ENCODE results near the gene STAU1. TPM values are rescaled to one million over a fixed set of nuclear protein-coding genes. Genes with fewer than 3 reads are reported as not detected.

STAU1 gene
- polyA plus RNA-seq, 1 donor (not counting 4 experiments of a cell fraction or from before 2014, with no cell fraction given), result 55.3 TPM

GRCh38 chr20:49103647-49104364, 84.3 kb downstream of the STAU1 start:
- H3K79me2 ChIP-seq (ENCODE audit: control insufficient read depth, insufficient read depth, low read length), result peaks cover 2% of the 10 kb centered on the region
- H3K9me3 ChIP-seq (ENCODE audit: control insufficient read depth, low read depth, low read length), result no peaks in the 10 kb centered on the region
- no peaks in the 10 kb centered on the region for H3K9me1 ChIP-seq (ENCODE audit: control insufficient read depth, extremely low read depth, insufficient read depth, low read length)
- H2AFZ ChIP-seq (ENCODE audit: control insufficient read depth, low read length), result no peak overlapping the region
- no peaks in the 10 kb centered on the region for H4K20me1 ChIP-seq (ENCODE audit: control insufficient read depth, extremely low read depth, insufficient read depth, low read length)
- H3K4me3 ChIP-seq (ENCODE audit: control insufficient read depth in 2 of 3, extremely low read depth in 1 of 3, insufficient read depth in 2 of 3, low read depth in 1 of 3, low read length in 3 of 3), result no peak overlapping the region
- H3K36me3 ChIP-seq (ENCODE audit: control insufficient read depth in 2 of 2, extremely low read depth in 1 of 2, insufficient read depth in 2 of 2, low read length in 2 of 2), result peaks cover 19% of the 10 kb centered on the region in 2 experiments
- H3K9ac ChIP-seq (ENCODE audit: control insufficient read depth, extremely low read depth, insufficient read depth, low read length), result no peak overlapping the region
- no peak for FAIRE-seq
- H3K27ac ChIP-seq (ENCODE audit: control insufficient read depth, insufficient read depth, low read length), result no peak overlapping the region
- DNase-seq (ENCODE audit: low read depth, low spot score), result no peak
- dilution Hi-C loops (cut with MboI; ENCODE audit: extremely low pct_ligation_motif_present, low sequenced_read_pairs), result no loop called here
- no peak overlapping the region for H3K4me2 ChIP-seq (ENCODE audit: control insufficient read depth, extremely low read depth, insufficient read depth, low read depth, low read length)
- TF ChIP-seq CTCF (optimal IDR thresholded peaks at IDR 0.05 in 1 of 3, IDR thresholded peaks at IDR 0.05 in 1 of 3, conservative IDR thresholded peaks at IDR 0.05 in 1 of 3; ENCODE audit: extremely low read depth in 1 of 3, insufficient read depth in 2 of 3, low read length in 3 of 3) (no peak), EZH2 (IDR thresholded peaks at IDR 0.05; ENCODE audit: low read length) (no peak)
- H3K27me3 ChIP-seq (ENCODE audit: control insufficient read depth, extremely low read depth, insufficient read depth, low read length), result no peaks in the 10 kb centered on the region
- H3K4me1 ChIP-seq (ENCODE audit: control insufficient read depth, extremely low read depth, insufficient read depth, low read length), result no peaks in the 10 kb centered on the region

- Histone ChIP-seq H3K27ac (ENCODE audit: control insufficient read depth, insufficient read depth, low read length) (no peak overlapping the region), H2AFZ (ENCODE audit: control insufficient read depth, low read length) (no peak overlapping the region), H3K4me1 (ENCODE audit: control insufficient read depth, extremely low read depth, insufficient read depth, low read length) (no peaks in the 10 kb centered on the region), H3K27me3 (ENCODE audit: control insufficient read depth, extremely low read depth, insufficient read depth, low read length) (no peaks in the 10 kb centered on the region), H3K79me2 (ENCODE audit: control insufficient read depth, insufficient read depth, low read length) (peaks cover 5% of the 10 kb centered on the region), H3K36me3 (ENCODE audit: control insufficient read depth in 2 of 2, extremely low read depth in 1 of 2, insufficient read depth in 2 of 2, low read length in 2 of 2) (peaks cover 21 to 27% of the 10 kb centered on the region in 2 experiments), H3K4me3 (ENCODE audit: control insufficient read depth in 2 of 3, extremely low read depth in 1 of 3, insufficient read depth in 2 of 3, low read depth in 1 of 3, low read length in 3 of 3) (no peak overlapping the region), H4K20me1 (ENCODE audit: control insufficient read depth, extremely low read depth, insufficient read depth, low read length) (no peaks in the 10 kb centered on the region), H3K9me3 (ENCODE audit: control insufficient read depth, low read depth, low read length) (no peaks in the 10 kb centered on the region), H3K9me1 (ENCODE audit: control insufficient read depth, extremely low read depth, insufficient read depth, low read length) (no peaks in the 10 kb centered on the region), H3K4me2 (ENCODE audit: control insufficient read depth, extremely low read depth, insufficient read depth, low read depth, low read length) (no peak overlapping the region), H3K9ac (ENCODE audit: control insufficient read depth, extremely low read depth, insufficient read depth, low read length) (no peak overlapping the region)
- dilution Hi-C loops (cut with MboI; ENCODE audit: extremely low pct_ligation_motif_present, low sequenced_read_pairs), result no loop called here
- FAIRE-seq (no peak), DNase-seq (ENCODE audit: low read depth, low spot score) (no peak)
- TF ChIP-seq EZH2 (IDR thresholded peaks at IDR 0.05; ENCODE audit: low read length) (no peak), CTCF (optimal IDR thresholded peaks at IDR 0.05 in 1 of 3, IDR thresholded peaks at IDR 0.05 in 1 of 3, conservative IDR thresholded peaks at IDR 0.05 in 1 of 3; ENCODE audit: extremely low read depth in 1 of 3, insufficient read depth in 2 of 3, low read length in 3 of 3) (no peak)
Measured at GRCh38 chr20:49103019-49103418, 85.1 kb downstream of the STAU1 start.
